ENCODE measurements around the gene PNO1. TPM values are rescaled to one million over a fixed set of nuclear protein-coding genes. Genes with fewer than 3 reads are reported as not detected.

The PNO1 gene
- total RNA-seq, 1 donor from 2014 or later, result 20.6 TPM

DNA sequence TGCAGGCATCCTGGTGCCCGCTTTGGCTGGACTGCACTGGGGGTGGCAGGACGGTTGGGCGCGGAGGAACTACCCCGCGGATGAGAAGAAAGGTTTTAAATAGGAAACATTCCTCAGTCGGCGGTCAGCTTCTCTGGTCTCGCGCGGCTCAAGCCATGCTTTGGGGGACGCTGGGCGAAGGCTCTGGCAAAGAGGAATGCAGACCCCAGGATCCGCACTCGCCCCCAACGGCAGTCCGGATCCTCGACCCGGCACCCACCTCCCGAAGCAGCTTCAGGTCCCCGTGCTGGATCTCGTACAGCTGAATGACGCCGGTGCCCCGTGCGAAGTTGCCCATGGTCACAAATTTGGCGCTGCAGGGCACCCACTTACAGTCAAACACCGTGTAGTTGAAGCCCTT, 686 bp upstream of the PNO1 start:
- Histone ChIP-seq H3K4me3 (peak overlapping the region; percentile 78), H3K4me2 (peak overlapping the region; percentile 93), H3K27me3 (no peaks in the 10 kb centered on the region), H4K20me1 (ENCODE audit: low read depth) (no peaks in the 10 kb centered on the region), H3K36me3 (no peaks in the 10 kb centered on the region), H3K4me1 (peaks cover 20% of the 10 kb centered on the region), H3K79me2 (ENCODE audit: low read depth) (peaks cover 62% of the 10 kb centered on the region), H3K27ac (peak overlapping the region; percentile 60), H3F3A (ENCODE audit: low read depth) (peaks cover 11% of the 10 kb centered on the region), H2AFZ (replicated peaks) (peak overlapping the region; percentile 81), H3K9me3 (ENCODE audit: low read depth) (no peaks in the 10 kb centered on the region), H3K9ac (peak overlapping the region; percentile 89)
- TF ChIP-seq EZH2 (IDR thresholded peaks at IDR 0.05) (no peak), EZH2phosphoT487 (IDR thresholded peaks at IDR 0.05) (no peak)
- TF ChIP-seq, protein P1, sequence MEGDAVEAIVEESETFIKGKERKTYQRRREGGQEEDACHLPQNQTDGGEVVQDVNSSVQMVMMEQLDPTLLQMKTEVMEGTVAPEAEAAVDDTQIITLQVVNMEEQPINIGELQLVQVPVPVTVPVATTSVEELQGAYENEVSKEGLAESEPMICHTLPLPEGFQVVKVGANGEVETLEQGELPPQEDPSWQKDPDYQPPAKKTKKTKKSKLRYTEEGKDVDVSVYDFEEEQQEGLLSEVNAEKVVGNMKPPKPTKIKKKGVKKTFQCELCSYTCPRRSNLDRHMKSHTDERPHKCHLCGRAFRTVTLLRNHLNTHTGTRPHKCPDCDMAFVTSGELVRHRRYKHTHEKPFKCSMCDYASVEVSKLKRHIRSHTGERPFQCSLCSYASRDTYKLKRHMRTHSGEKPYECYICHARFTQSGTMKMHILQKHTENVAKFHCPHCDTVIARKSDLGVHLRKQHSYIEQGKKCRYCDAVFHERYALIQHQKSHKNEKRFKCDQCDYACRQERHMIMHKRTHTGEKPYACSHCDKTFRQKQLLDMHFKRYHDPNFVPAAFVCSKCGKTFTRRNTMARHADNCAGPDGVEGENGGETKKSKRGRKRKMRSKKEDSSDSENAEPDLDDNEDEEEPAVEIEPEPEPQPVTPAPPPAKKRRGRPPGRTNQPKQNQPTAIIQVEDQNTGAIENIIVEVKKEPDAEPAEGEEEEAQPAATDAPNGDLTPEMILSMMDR (IDR thresholded peaks at IDR 0.05), result no peak
- H3K27ac Mint-ChIP-seq, result peak overlapping the region; percentile 100
- H3K4me1 Mint-ChIP-seq, result peaks cover 21% of the 10 kb centered on the region
- peak overlapping the region; percentile 92 for H3K4me3 Mint-ChIP-seq
- H3K9me3 Mint-ChIP-seq, result no peaks in the 10 kb centered on the region
- peaks cover 4% of the 10 kb centered on the region for H3K36me3 Mint-ChIP-seq
- no peaks in the 10 kb centered on the region for H3K27me3 Mint-ChIP-seq (ENCODE audit: insufficient read depth, low read depth)
- peak; percentile 78 for DNase-seq (ENCODE audit: low spot score)

DNA sequence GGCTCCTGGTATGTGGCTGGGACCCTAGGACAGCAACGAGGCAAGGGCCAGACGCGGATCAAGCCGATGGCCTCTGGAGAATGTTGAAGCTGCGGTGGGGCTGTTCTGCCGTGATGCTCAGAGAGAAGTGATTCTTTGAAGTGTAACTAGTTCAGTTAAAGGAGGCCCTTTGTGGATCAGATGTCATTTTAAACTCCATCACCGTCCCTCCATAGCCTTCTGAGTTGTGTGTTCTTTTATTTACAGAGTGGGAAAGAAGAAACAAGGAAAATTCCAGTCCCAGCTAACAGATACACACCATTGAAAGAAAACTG, 403 bp downstream of the PNO1 start:
- Mint-ChIP-seq H3K27ac (peak overlapping the region; percentile 100), H3K36me3 (peaks cover 11% of the 10 kb centered on the region), H3K4me1 (peaks cover 21% of the 10 kb centered on the region), H3K4me3 (peak overlapping the region; percentile 92), H3K9me3 (no peaks in the 10 kb centered on the region), H3K27me3 (ENCODE audit: insufficient read depth, low read depth) (no peaks in the 10 kb centered on the region)
- Histone ChIP-seq H3K9ac (peak overlapping the region; percentile 89), H3F3A (ENCODE audit: low read depth) (peaks cover 11% of the 10 kb centered on the region), H3K27me3 (no peaks in the 10 kb centered on the region), H3K4me3 (peak overlapping the region; percentile 78), H4K20me1 (ENCODE audit: low read depth) (no peaks in the 10 kb centered on the region), H3K79me2 (ENCODE audit: low read depth) (peaks cover 61% of the 10 kb centered on the region), H3K4me2 (peak overlapping the region; percentile 93), H2AFZ (replicated peaks) (peak overlapping the region; percentile 66), H3K36me3 (no peaks in the 10 kb centered on the region), H3K27ac (peak overlapping the region; percentile 93), H3K4me1 (peaks cover 20% of the 10 kb centered on the region), H3K9me3 (ENCODE audit: low read depth) (no peaks in the 10 kb centered on the region)
- TF ChIP-seq, protein P1 (IDR thresholded peaks at IDR 0.05), result no peak
- TF ChIP-seq EZH2 (IDR thresholded peaks at IDR 0.05), result no peak
- TF ChIP-seq EZH2phosphoT487 (IDR thresholded peaks at IDR 0.05), result no peak
- no peak for DNase-seq (ENCODE audit: low spot score)

DNA sequence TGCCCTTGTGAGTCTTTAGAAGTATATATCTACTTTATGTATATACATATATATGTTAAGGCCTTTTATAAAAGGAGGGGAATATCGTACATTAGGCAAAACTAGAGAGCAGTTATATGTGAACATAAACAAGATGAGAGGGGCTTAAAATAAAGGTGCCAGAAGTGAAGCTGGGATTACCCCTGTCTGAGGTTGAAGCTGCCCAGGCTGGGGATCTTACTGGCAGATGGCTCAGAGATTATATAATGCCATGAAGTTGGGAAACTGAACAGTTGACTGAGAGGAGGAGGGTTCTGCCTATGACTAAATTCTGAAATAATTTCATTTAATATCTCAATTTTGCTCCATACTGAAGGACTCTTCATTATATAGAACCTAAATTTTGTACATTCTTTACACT, 6.0 kb downstream of the PNO1 start:
- peaks cover 8% of the 10 kb centered on the region for H3K4me1 ChIP-seq
- no peak overlapping the region for H3K4me2 ChIP-seq
- no peak overlapping the region for H3K4me3 ChIP-seq
- DNase-seq (ENCODE audit: low spot score), result no peak
- no peaks in the 10 kb centered on the region for H3K9me3 ChIP-seq (ENCODE audit: low read depth)
- H3K9me3 Mint-ChIP-seq, result no peaks in the 10 kb centered on the region
- H3F3A ChIP-seq (ENCODE audit: low read depth), result no peaks in the 10 kb centered on the region
- TF ChIP-seq EZH2phosphoT487 (IDR thresholded peaks at IDR 0.05) (no peak), EZH2 (IDR thresholded peaks at IDR 0.05) (no peak)
- TF ChIP-seq, protein P1 (IDR thresholded peaks at IDR 0.05), result no peak
- H3K9ac ChIP-seq, result no peak overlapping the region
- no peaks in the 10 kb centered on the region for H3K27me3 ChIP-seq
- no peak overlapping the region for H2AFZ ChIP-seq (replicated peaks)
- H3K79me2 ChIP-seq (ENCODE audit: low read depth), result peaks cover 28% of the 10 kb centered on the region
- H3K4me1 Mint-ChIP-seq, result peaks cover 4% of the 10 kb centered on the region
- H4K20me1 ChIP-seq (ENCODE audit: low read depth), result no peaks in the 10 kb centered on the region
- peaks cover 11% of the 10 kb centered on the region for H3K36me3 Mint-ChIP-seq
- H3K36me3 ChIP-seq, result no peaks in the 10 kb centered on the region
- H3K27me3 Mint-ChIP-seq (ENCODE audit: insufficient read depth, low read depth), result no peaks in the 10 kb centered on the region
- no peak overlapping the region for H3K27ac ChIP-seq
- H3K4me3 Mint-ChIP-seq, result no peak overlapping the region
- H3K27ac Mint-ChIP-seq, result no peak overlapping the region

Data from neural progenitor cell (in vitro differentiated cells).